GM23338 (cell line): ENCODE results near the gene CHAT. TPM values are rescaled to one million over a fixed set of nuclear protein-coding genes. Genes with fewer than 3 reads are reported as not detected.

Experiments
- ATAC-seq: fragments of 200-7000 bp; cut with Tn5 transposase; 3 replicates; pipeline ENCODE4 v1.9.1; 2020
- DNase-seq: peaks from one replicate; pipeline ENCODE4 v3.0.0-alpha.2; 2015; ENCODE audit warnings: low spot score
- H2AFZ ChIP-seq: fragments of 200-600 bp; sonication (generic); 2 replicates; pipeline ENCODE4 v1.8.0; 2016; ENCODE audit warnings: antibody characterized with exemption, mild to moderate bottlenecking, moderate library complexity
- H3F3A ChIP-seq: fragments of 200-600 bp; sonication (generic); replicated peaks from 2 replicates; pipeline ENCODE4 v1.8.0; 2017; ENCODE audit warnings: antibody characterized with exemption, mixed run types, low read depth
- H3K27ac ChIP-seq: fragments of 200-600 bp; sonication (generic); 2 replicates; pipeline ENCODE4 v1.6.1; 2016; ENCODE audit warnings: low read depth
- H3K27me3 ChIP-seq: fragments of 200-600 bp; sonication (generic); 2 replicates; pipeline ENCODE4 v1.8.0; 2016; ENCODE audit warnings: mild to moderate bottlenecking, mixed run types, moderate library complexity; ENCODE audit not compliant: insufficient read depth
- H3K36me3 ChIP-seq: fragments of 200-600 bp; sonication (generic); 2 replicates; pipeline ENCODE4 v1.8.0; 2016; ENCODE audit warnings: mild to moderate bottlenecking; ENCODE audit not compliant: insufficient read depth
- H3K4me1 ChIP-seq: fragments of 200-600 bp; sonication (generic); 2 replicates; pipeline ENCODE4 v1.8.0; 2016; ENCODE audit warnings: mild to moderate bottlenecking, moderate library complexity; ENCODE audit not compliant: insufficient read depth
- H3K4me2 ChIP-seq: fragments of 200-600 bp; sonication (generic); 2 replicates; pipeline ENCODE4 v1.7.1; 2017; ENCODE audit warnings: mixed run types
- H3K4me3 ChIP-seq: fragments of 200-600 bp; sonication (generic); 2 replicates; pipeline ENCODE4 v1.6.1; 2016; ENCODE audit warnings: mixed run types
- H3K79me2 ChIP-seq: fragments of 200-600 bp; sonication (generic); replicated peaks from 2 replicates; pipeline ENCODE4 v1.8.0; 2017; ENCODE audit warnings: mild to moderate bottlenecking; ENCODE audit not compliant: insufficient read depth
- H3K9me2 ChIP-seq: fragments of 200-600 bp; sonication (generic); 2 replicates; pipeline ENCODE4 v1.8.0; 2017; ENCODE audit not compliant: insufficient read depth
- H4K20me1 ChIP-seq: fragments of 200-600 bp; sonication (generic); replicated peaks from 2 replicates; pipeline ENCODE4 v1.8.0; 2017; ENCODE audit warnings: mild to moderate bottlenecking; ENCODE audit not compliant: insufficient read depth
- H3K27ac Mint-ChIP-seq: 2 replicates; pipeline ENCODE4 v1.8.0; 2020; ENCODE audit warnings: inconsistent platforms, mild to moderate bottlenecking, moderate library complexity, mixed read lengths
- H3K27me3 Mint-ChIP-seq: 3 replicates; pipeline ENCODE4 v1.8.0; 2022; ENCODE audit warnings: low read depth, mild to moderate bottlenecking, moderate library complexity, mixed read lengths, inconsistent platforms; ENCODE audit not compliant: insufficient read depth, poor library complexity
- H3K36me3 Mint-ChIP-seq: 3 replicates; pipeline ENCODE4 v1.8.0; 2021; ENCODE audit warnings: low read depth, mild to moderate bottlenecking, inconsistent platforms, moderate library complexity, mixed read lengths
- H3K4me1 Mint-ChIP-seq: 3 replicates; pipeline ENCODE4 v1.8.0; 2020; ENCODE audit warnings: mild to moderate bottlenecking, inconsistent platforms, mixed read lengths
- H3K4me3 Mint-ChIP-seq: 3 replicates; pipeline ENCODE4 v1.8.0; 2021; ENCODE audit warnings: moderate library complexity, mild to moderate bottlenecking, inconsistent platforms, mixed read lengths
- H3K9me3 Mint-ChIP-seq: 3 replicates; pipeline ENCODE4 v1.8.0; 2020; ENCODE audit warnings: moderate library complexity, mild to moderate bottlenecking, inconsistent platforms, mixed read lengths
- CREB1 ChIP-seq: fragments of 250-450 bp; sonication (Bioruptor Pico); IDR thresholded peaks from 2 replicates; pipeline ENCODE4 v1.5.0; 2020; ENCODE audit warnings: low read depth, mild to moderate bottlenecking, moderate library complexity
- CTCF ChIP-seq, 2 experiments: fragments of 200-600 bp in 1 of 2; sonication (generic) in 1 of 2; conservative IDR thresholded peaks; 2 replicates each; pipeline versions ENCODE4 v1.5.1 to v1.6.1; 2016 to 2017; ENCODE audit warnings: antibody characterized with exemption in 2 of 2, low read depth in 2 of 2, mild to moderate bottlenecking in 2 of 2, moderate library complexity in 1 of 2
- STAT1 ChIP-seq: IDR thresholded peaks from one replicate; pipeline ENCODE4 v1.6.1; 2016; ENCODE audit warnings: antibody characterized with exemption; ENCODE audit not compliant: unreplicated experiment
- ZNF462 ChIP-seq: fragments of 250-450 bp; sonication (Bioruptor Pico); IDR thresholded peaks from 2 replicates; pipeline ENCODE4 v1.5.0; 2020; ENCODE audit warnings: mild to moderate bottlenecking, moderate library complexity
- polyA plus RNA-seq: library from polyadenylated mRNA; unstranded; fragments of >200 nt; fragmentation: Nextera tagmentation; extraction: Ambion mirVana; gene quantifications from 2 replicates; pipeline ENCODE4 v1.2.1, GENCODE V29; 2016
- total RNA-seq: library from RNA; depleted of rRNA; stranded (reverse); fragments of >200 nt; shearing (Covaris generic); gene quantifications from 2 replicates; pipeline ENCODE4 v1.2.3, GENCODE V29; 2014

The CHAT gene
- total and polyA plus RNA-seq, 2 experiments from 2014 or later, result not detected

- TF ChIP-seq ZNF462 (CRISPR knock-in tag) (no peak), CREB1 (CRISPR knock-in tag) (no peak), CTCF (conservative IDR thresholded peaks at IDR 0.05; ENCODE audit: low read depth in 2 of 2) (no peak), STAT1 (no peak)
Measured at GRCh38 chr10:49682879-49683278, 69.0 kb downstream of the CHAT start (continued).

GRCh38 chr10:49686651-49687050 lies 72.8 kb downstream of the CHAT start:
- H3K4me3 ChIP-seq, result no peak overlapping the region
- H3K27me3 ChIP-seq, result peaks cover 65% of the 10 kb centered on the region
- DNase-seq (peak; percentile 57), ATAC-seq (no peak)
- H4K20me1 ChIP-seq, result no peaks in the 10 kb centered on the region; the same call in 1 of the 2 replicates
- H3K4me2 ChIP-seq, result no peak overlapping the region
- H3K36me3 ChIP-seq, result no peaks in the 10 kb centered on the region
- H3K4me1 Mint-ChIP-seq, result peaks cover 44% of the 10 kb centered on the region
- no peaks in the 10 kb centered on the region for H3K9me2 ChIP-seq
- no peak overlapping the region for H3K4me3 Mint-ChIP-seq
- H2AFZ ChIP-seq, result no peak overlapping the region
- H3F3A ChIP-seq, result no peaks in the 10 kb centered on the region; the same call in 1 of the 2 replicates
- H3K79me2 ChIP-seq, result no peaks in the 10 kb centered on the region
- no peak overlapping the region for H3K27ac ChIP-seq
- peaks cover 40% of the 10 kb centered on the region for H3K9me3 Mint-ChIP-seq
- H3K36me3 Mint-ChIP-seq, result peaks cover 20% of the 10 kb centered on the region; the same call in 2 of the 3 replicates
- peaks cover 29% of the 10 kb centered on the region for H3K4me1 ChIP-seq
- H3K27ac Mint-ChIP-seq, result no peak overlapping the region
- peaks cover 60% of the 10 kb centered on the region for H3K27me3 Mint-ChIP-seq
- 0 out of 2 replicates have a peak, but pooled peaks have one; percentile 27 for TF ChIP-seq ZNF462 (CRISPR knock-in tag)
- no peak for TF ChIP-seq STAT1
